Body of pancreas (tissue), 4 donors: ENCODE results near the gene DYNLT2.

ENCODE experiments used
- POLR2A ChIP-seq, 3 donors: fragments of 450-650 bp; IDR thresholded peaks; one replicate each; pipeline ENCODE4 v1.6.1; 2016; ENCODE audit warnings: antibody characterized with exemption in 3 of 3, mild to moderate bottlenecking in 2 of 3
- TF ChIP-seq, protein P1 (sequence below), 7 experiments: fragments of 450-650 bp in 4 of 7; fragments of 200-600 bp in 3 of 7; sonication (generic) in 3 of 7; IDR thresholded peaks; one replicate each; pipeline ENCODE4 v1.5.1; 2016 to 2019; ENCODE audit warnings: antibody characterized with exemption in 7 of 7

DNA sequence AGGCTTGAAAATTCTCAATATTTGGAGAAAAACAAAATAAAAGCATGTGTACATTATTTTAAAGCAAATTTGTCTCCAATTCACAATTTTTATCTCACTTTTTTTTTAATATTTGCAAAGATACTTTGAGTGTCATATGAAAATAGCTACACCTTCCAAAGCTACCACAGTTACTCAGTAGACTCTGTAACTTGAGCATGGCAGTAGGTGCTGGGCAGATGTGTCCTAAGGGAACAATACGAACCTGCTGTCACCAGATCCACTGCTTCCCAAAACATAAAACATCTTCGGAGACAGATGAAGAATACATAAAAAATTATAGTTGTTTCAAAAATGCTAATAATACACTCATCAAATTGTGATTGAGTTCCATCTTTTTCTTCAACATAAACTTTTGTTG is 60.1 kb downstream of the DYNLT2 start:
- TF ChIP-seq, protein P1, sequence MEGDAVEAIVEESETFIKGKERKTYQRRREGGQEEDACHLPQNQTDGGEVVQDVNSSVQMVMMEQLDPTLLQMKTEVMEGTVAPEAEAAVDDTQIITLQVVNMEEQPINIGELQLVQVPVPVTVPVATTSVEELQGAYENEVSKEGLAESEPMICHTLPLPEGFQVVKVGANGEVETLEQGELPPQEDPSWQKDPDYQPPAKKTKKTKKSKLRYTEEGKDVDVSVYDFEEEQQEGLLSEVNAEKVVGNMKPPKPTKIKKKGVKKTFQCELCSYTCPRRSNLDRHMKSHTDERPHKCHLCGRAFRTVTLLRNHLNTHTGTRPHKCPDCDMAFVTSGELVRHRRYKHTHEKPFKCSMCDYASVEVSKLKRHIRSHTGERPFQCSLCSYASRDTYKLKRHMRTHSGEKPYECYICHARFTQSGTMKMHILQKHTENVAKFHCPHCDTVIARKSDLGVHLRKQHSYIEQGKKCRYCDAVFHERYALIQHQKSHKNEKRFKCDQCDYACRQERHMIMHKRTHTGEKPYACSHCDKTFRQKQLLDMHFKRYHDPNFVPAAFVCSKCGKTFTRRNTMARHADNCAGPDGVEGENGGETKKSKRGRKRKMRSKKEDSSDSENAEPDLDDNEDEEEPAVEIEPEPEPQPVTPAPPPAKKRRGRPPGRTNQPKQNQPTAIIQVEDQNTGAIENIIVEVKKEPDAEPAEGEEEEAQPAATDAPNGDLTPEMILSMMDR (IDR thresholded peaks at IDR 0.05) = no peak
- TF ChIP-seq POLR2A (IDR thresholded peaks at IDR 0.05) = no peak
